HuH-7 (cell line): ENCODE data around the gene RPL10A.
"Not testable (repeated sequence)": the region's sequence is repeated elsewhere in the genome, so short reads cannot be mapped to it uniquely, and the experiment has no call there.

ENCODE experiments used
- DNase-seq: peaks from one replicate; pipeline ENCODE4 v3.0.0; 2011; ENCODE audit warnings: low spot score

Gene RPL10A

DNA sequence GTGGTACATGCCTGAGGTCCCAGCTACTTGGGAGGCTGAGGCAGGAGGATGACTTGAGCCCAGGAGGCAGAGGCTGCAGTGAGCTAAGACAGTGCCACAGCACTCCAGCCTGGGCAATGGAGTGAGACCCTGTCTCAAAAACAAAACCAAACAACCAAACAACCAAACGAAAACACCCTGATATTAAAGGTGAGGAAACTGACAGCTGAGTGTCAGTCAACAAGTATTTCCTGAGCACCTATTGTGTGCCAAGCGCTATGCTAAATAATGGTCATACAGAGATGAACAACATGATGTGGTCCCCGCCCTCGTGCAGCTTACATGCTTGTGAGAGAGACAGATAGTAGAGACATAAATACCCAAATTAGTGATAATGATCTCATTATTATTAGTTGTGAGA is 46.4 kb downstream of the RPL10A start:
- no peak for DNase-seq

DNA sequence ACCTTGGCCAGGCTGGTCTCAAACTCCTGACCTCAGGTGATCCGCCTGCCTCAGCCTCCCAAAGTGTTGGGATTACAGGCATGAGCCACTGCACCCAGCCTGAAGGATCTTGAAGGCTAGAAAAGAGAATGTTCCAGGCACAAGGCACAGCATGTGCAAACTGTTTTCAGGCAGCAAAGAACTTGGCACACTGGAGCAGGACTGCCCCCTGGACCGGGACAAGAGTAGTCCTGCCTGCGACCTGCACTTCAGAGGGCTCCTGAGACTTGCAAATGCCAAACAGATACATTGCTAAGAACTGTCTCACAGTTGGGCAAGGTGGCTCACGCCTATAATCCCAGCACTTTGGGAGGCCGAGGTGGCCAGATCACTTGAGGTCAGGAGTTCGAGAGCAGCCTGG is 47.7 kb downstream of the RPL10A start:
- not testable (repeated sequence) for DNase-seq

DNA sequence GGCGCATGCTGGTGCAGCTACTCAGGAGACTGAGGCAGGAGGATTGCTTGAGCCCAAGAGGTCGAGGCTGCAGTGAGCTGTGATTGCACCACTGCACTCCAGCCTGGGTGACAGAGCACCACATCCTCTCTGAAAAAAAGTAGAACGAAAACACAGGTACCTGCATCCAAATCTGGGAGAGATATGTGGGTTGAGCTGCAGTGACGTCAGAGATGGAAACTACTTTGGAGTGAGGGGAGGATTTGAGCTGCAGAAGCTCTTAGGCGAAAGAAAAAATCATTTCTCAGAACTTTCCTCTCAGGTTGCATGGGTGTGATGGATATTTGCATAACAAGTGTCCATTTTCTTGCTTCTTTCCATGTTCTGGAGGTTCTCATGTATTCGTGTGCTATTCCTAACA is 48.5 kb downstream of the RPL10A start:
- no peak for DNase-seq

DNA sequence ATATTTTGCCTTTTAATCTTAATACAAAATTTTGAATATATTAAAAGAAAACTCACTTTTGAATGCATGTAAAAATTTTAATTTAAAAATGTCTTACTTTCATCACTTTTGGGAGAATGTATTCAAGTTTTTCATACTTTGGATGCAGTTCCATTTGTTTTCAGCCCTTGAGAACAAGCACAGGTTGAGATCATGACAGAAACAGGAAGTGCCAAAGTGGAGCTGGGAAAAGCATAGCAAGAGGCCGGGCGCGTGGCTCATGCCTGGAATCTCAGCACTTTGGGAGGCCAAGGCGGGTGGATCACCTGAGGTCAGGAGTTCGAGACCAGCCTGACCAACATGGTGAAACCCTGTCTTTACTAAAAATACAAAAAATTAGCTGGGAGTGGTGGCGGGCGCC is 49.8 kb downstream of the RPL10A start:
- DNase-seq: not testable (repeated sequence)

DNA sequence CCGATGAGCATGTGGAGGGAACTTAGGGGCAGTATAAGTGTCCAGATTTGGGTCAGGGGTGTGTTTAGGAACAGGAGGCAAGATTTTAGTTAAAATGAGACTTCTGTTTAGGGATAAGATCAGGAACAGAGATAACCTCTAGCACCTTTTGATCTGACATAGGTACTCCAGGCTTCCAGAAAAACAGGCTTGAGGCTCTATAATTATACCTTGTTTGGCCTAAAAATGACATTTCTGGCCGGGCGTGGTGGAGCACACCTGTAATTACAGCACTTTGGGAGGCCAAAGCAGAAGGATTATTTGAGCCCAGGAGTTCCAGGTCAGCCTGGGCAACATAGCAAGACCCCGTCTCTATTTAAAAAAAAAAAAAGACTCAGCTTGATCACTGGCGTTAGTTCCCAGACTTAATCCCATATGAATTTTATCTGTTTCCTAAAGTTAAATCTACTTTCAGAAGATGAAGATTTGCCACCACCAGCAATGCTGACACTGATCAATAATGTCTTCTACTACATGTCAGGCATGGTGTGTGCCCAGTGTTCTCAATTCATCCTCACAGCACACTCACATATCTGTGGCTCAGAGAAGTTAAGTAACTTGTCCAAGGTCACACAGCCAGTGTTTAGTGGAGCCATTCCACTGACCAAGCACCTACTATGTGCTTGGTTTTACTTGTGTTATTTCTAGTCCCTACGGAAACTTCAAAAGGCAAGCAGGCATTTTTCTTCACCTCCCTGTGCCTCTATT is 50.5 kb downstream of the RPL10A start:
- DNase-seq: no peak

DNA sequence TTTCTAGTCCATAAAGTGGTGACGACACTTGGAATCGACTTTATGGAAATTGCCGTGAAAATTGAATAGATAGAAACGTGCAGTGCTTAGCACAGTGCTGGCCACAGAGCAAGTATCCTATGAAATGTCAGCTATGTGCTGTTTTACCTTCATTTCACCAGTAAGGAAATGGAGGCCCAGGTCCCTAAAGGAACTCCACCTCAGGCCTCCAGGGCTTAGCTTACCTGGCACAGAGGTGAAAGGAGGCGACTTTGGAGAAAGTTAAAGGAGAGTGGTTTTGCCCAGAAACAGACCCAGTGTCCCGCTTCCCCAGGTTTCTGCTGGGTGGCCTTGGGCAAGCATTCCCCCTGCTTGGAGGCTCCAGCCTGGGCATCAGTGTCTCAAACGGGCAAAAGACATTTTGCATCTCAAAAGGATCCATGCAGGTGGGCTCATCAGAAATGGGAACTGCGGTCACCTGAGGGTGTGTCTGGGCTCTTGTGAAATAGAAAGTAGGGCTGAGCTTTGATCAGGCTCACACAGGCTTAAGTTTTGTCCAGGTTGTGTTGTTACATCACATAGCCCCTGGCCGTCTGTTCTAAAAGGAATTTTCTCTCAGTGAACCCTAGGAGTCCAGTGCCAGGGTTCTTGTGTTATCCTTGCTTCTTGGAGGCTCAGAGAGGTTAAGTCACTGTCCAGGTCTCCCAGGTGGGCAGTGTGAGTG is 51.3 kb downstream of the RPL10A start:
- DNase-seq: no peak
